Kidney (tissue), 22 donors: Measurements from ENCODE around the gene FAM229A. TPM values are rescaled to one million over a fixed set of nuclear protein-coding genes. Genes with fewer than 3 reads are reported as not detected.

Source experiments
- DNase-seq, 5 donors: peaks; one replicate each; pipeline ENCODE4 v3.0.0-alpha.2; 2013 to 2020
- FAIRE-seq: peaks from 2 replicates; lab custom pipeline; 2012; peaks lifted over from hg19 to GRCh38; lab: Jason Lieb, UNC
- H3K27ac ChIP-seq, 2 donors: one replicate each; pipeline ENCODE4 v1.7.0; 2013; ENCODE audit warnings: low read depth in 2 of 2, low read length in 2 of 2, inconsistent platforms in 1 of 2
- H3K27me3 ChIP-seq: one replicate; pipeline ENCODE4 v1.7.1; 2013; ENCODE audit warnings: low read length, inconsistent platforms; ENCODE audit not compliant: control insufficient read depth, insufficient read depth
- H3K36me3 ChIP-seq, 3 donors: one replicate each; pipeline versions ENCODE4 v1.7.0 to v1.7.1; 2013; ENCODE audit warnings: low read length in 3 of 3, control low read depth in 1 of 3, inconsistent platforms in 1 of 3; ENCODE audit not compliant: insufficient read depth in 3 of 3, control insufficient read depth in 2 of 3
- H3K4me1 ChIP-seq, 3 donors: one replicate each; pipeline versions ENCODE4 v1.7.0 to v1.7.1; 2013; ENCODE audit warnings: low read length in 3 of 3, inconsistent platforms in 1 of 3, low read depth in 1 of 3; ENCODE audit not compliant: control insufficient read depth in 2 of 3, insufficient read depth in 2 of 3
- H3K4me3 ChIP-seq, 3 donors: one replicate each; pipeline versions ENCODE4 v1.7.0 to v1.8.1; 2013; ENCODE audit warnings: low read length in 3 of 3, control low read depth in 1 of 3, inconsistent platforms in 1 of 3
- H3K9ac ChIP-seq, 3 donors: one replicate each; pipeline versions ENCODE4 v1.7.0 to v1.7.1; 2013; ENCODE audit warnings: low read length in 3 of 3, control low read depth in 1 of 3, inconsistent platforms in 1 of 3
- H3K9me3 ChIP-seq, 3 donors: one replicate each; pipeline versions ENCODE4 v1.7.0 to v1.7.1; 2013; ENCODE audit warnings: low read length in 3 of 3, control low read depth in 1 of 3, inconsistent platforms in 1 of 3; ENCODE audit not compliant: control insufficient read depth in 2 of 3, insufficient read depth in 1 of 3
- CTCF ChIP-seq: IDR thresholded peaks from 3 replicates; pipeline ENCODE4 v1.5.1; 2012; ENCODE audit warnings: mild to moderate bottlenecking, moderate library complexity, borderline replicate concordance; ENCODE audit not compliant: insufficient read depth; ENCODE audit errors: extremely low read depth
- intact Hi-C: fragments of 100-400 bp; cut with DNase I; formaldehyde crosslinking; loops from one replicate; pipeline ENCODE4 v1.11.1; 2022
- long read RNA-seq, 10 donors: library from polyadenylated mRNA in 1 of 10; unstranded in 1 of 10; transcript quantifications; one replicate each; pipeline ENCODE4 v2.0.0 and lab custom pipeline, GENCODE V29; 2021 to 2026
- polyA plus RNA-seq: library from polyadenylated mRNA; stranded (reverse); fragments of 350-450 nt; fragmentation: Illumina TruSeq; extraction: RNeasy Lipid Tissue Mini Kit (QIAGEN cat#74804); gene quantifications from one replicate; pipeline ENCODE4 v1.2.3, GENCODE V29; 2014; ENCODE audit warnings: low read depth, low replicate concordance; ENCODE audit not compliant: insufficient read depth
- total RNA-seq: library from RNA; stranded (reverse); fragmentation: NEBNext Ultra II Directional; extraction: Animal tissue kit (Norgen Biotek cat#: 25700); gene quantifications from one replicate; pipeline ENCODE4 v1.2.1, GENCODE V29; 2021
- donor health status: control.
- donor health status: control.
- donor health status: control.
- donor health status: control.
- donor health status: control.
- donor health status: DM: yes; HTN: yes; CAD: no.
- donor health status: Normal renal cell carcinoma (clear cell type).

The FAM229A gene
- total RNA-seq, result 9.7 TPM
- 6.4 TPM for polyA plus RNA-seq
- long read RNA-seq, donor 1, partial matches to known transcripts, result 0 of 2 reads
- long read RNA-seq, donor 1, other reads (novel, unspliced or antisense), result 0 of 2 reads
- long read RNA-seq, donor 2, partial matches to known transcripts, result 0 of 4 reads
- long read RNA-seq, donor 2, other reads (novel, unspliced or antisense), result 0 of 4 reads
- long read RNA-seq, donor 3, partial matches to known transcripts, result 0 of 3 reads
- long read RNA-seq, donor 3, other reads (novel, unspliced or antisense), result 0 of 3 reads
- long read RNA-seq, donor 4, partial matches to known transcripts, result 0 of 6 reads
- long read RNA-seq, donor 4, other reads (novel, unspliced or antisense), result 0 of 6 reads
- long read RNA-seq, donor 5, result 0 reads
- long read RNA-seq, donor 6, partial matches to known transcripts, result 0 of 5 reads
- long read RNA-seq, donor 6, other reads (novel, unspliced or antisense), result 0 of 5 reads
- long read RNA-seq, donor 7, partial matches to known transcripts, result 0 of 7 reads
- long read RNA-seq, donor 7, other reads (novel, unspliced or antisense), result 1 of 7 reads
- long read RNA-seq, donor 8, partial matches to known transcripts, result 0 of 6 reads
- long read RNA-seq, donor 8, other reads (novel, unspliced or antisense), result 0 of 6 reads
- long read RNA-seq, donor 9, partial matches to known transcripts, result 0 of 3 reads
- long read RNA-seq, donor 9, other reads (novel, unspliced or antisense), result 0 of 3 reads
- long read RNA-seq, donor 10, partial matches to known transcripts, result 0 of 7 reads
- long read RNA-seq, donor 10, other reads (novel, unspliced or antisense), result 0 of 7 reads

- TF ChIP-seq CTCF, result no peak
- H3K9ac ChIP-seq, result no peak within 1 kb of the TSS
- H3K27me3 ChIP-seq, result no peaks in the 10 kb centered on the region
- no peaks in the 10 kb centered on the region for H3K9me3 ChIP-seq
- peak within 1 kb of the TSS in 1 of 2 donors; percentile 65 for H3K27ac ChIP-seq
- DNase-seq, result no peak
- peaks cover 0 to 2% (median 0%) of the 10 kb centered on the region in 3 donors for H3K4me1 ChIP-seq
- peaks cover 4 to 21% (median 12%) of the 10 kb centered on the region in 3 donors for H3K36me3 ChIP-seq
- no peak for FAIRE-seq
- intact Hi-C loops, result no loop called here
- H3K4me3 ChIP-seq, result peak within 1 kb of the TSS in 2 of 3 donors; percentile 26 to 46
Observed at GRCh38 chr1:32362474-32363313, at the start of gene FAM229A, which contains the start of gene TSSK3. FAM229A (minus strand) TSS chr1:32362485; CDS start chr1:32362091, 394 bp downstream. TSSK3 (plus strand) TSS chr1:32362539; CDS start chr1:32362702, 163 bp downstream.

- Histone ChIP-seq H3K9me3 (peaks cover 0 to 7% (median 3%) of the 10 kb centered on the region in 3 donors), H3K4me1 (no peaks in the 10 kb centered on the region), H3K36me3 (no peaks in the 10 kb centered on the region), H3K9ac (no peak overlapping the region), H3K27me3 (no peaks in the 10 kb centered on the region), H3K27ac (no peak overlapping the region), H3K4me3 (no peak overlapping the region)
- TF ChIP-seq CTCF, result no peak
- DNase-seq (no peak), FAIRE-seq (no peak)
- intact Hi-C loops, result no loop called here
Observed at GRCh38 chr1:32411261-32411660, 49.0 kb upstream of the FAM229A start.

- Histone ChIP-seq H3K27me3 (no peaks in the 10 kb centered on the region), H3K9me3 (no peaks in the 10 kb centered on the region), H3K27ac (no peak overlapping the region), H3K4me3 (no peak overlapping the region), H3K36me3 (no peaks in the 10 kb centered on the region), H3K4me1 (no peaks in the 10 kb centered on the region), H3K9ac (no peak overlapping the region)
- FAIRE-seq, result no peak
- DNase-seq, result no peak
- TF ChIP-seq CTCF, result no peak
- intact Hi-C loops, result no loop called here
Observed at GRCh38 chr1:32406629-32407111, 44.4 kb upstream of the FAM229A start.
